NCI-H446 (cell line): ENCODE results near the gene GABRG3.
A peak's percentile ranks its signal among the peaks of the same experiment; 100 is the strongest.

Experiments used
- DNase-seq, 2 experiments: peaks; one replicate each; lab custom pipeline; 2025; lab: John Stamatoyannopoulos, UW

The GABRG3 gene

DNA sequence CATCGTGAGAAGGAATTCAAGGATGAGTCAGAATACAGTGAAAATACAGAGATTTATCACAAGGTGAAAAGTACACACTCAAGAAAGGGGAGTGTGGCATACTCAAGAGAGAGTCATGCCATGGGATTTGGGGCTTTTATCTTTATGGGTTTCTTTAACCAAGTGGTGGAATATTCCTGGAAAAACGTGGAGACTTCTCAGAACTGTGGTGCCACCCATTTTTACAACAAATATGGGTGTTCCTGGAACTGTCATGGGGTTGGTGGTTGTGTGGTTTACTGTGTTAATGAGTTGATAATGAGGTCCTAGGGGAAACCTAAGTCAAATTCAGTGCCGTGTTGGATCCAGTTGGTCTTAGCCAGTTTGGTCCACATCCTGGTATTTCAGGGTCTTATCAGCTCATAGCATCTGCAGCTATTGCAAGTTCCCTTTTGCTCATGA lies 497.2 kb downstream of the GABRG3 start:
- DNase-seq: no peak

DNA sequence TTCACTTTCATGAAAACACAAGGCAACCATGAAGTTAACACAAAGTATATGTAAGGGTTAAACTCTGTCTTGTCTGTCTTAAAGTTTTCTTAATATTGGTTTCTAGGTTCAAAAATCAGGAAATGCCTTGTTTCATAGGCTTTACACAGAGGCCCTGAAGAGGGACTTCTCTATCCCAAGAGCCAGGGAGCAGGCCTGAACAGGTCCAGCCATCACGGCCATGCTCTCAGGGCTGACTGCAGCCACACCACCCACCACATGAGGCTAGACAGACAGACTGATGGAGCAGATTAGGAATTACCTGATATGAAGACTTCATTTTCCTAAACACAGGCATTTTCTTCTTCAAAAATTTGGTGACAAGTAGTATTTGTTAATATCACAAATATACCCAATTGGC lies 502.9 kb downstream of the GABRG3 start:
- DNase-seq: no peak

DNA sequence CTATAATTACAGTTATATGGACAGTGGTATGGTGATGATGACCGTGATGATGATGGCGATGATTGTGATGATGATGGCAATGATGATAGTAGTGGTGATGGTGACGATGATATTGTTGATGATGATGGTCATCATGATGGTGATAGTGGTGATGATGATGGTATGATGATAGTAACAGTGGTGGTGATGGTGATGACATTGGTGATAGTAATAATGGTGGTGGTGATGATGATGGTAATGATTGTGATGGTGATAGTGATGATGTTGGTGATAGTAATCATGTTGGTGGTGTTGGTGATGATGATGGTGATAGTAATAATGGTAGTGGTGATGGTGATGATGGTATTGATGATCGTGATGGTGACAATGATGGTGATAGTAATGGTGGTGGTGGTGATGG lies 504.4 kb downstream of the GABRG3 start:
- no peak for DNase-seq

DNA sequence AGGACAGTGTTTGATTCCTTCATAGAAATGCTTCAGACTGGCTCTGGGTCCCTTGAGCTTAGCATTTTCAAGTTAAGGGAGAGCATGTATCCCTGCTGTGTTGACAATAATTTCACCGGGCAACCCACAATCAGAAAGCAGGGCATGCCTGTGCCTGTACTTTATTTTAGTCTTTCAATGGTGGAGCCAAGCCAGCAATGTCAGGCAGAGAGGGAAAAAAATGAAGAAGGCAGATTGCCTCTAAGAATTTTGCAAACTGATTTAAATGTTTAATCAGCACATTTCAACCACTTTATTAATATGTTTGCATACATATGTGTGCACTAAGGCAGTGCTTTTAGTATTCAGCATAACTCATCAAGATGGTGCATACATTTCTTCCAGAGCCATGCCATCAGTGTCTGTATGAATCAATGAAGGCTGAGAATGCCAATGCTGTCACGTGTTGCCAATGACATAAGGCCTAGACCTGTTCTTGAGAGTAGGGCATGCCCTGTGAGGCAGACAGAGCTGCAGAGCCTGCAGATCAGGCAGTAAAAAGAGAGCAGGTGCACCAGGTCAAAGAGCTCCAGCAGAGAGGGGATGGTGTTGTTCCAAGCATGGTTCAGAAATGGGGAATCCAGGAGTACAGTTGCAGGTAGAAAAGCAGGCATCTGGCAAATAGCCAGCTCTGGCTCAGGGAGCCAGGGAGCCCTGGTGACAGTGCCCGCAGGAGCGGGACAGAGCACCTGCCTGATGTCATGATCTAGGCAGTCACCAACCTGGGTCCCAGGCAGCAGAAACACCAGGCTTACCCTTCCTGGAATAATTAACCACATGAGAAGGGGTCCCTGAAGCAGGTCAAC lies 508.5 kb downstream of the GABRG3 start:
- DNase-seq: peak in 1 of 2 experiments; percentile 14

DNA sequence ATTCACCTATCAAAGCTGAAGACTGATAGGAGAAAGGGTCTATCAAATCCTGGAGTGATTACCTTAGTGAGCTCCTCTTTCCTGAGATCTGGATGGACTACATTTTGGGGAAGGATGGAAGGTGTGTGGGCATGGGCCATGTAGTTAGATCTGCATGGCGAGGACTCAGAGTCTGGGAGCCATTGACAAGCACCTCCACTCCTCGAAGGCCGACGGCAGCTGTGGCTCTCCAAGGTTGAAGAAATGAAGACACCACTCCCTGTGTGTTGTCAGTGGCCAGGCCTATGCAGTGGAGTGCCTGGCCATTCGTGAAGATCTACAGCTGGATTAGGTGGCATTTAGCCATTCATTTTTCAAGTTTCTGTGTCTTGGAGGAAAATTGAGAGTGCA lies 509.2 kb downstream of the GABRG3 start:
- DNase-seq: no peak

DNA sequence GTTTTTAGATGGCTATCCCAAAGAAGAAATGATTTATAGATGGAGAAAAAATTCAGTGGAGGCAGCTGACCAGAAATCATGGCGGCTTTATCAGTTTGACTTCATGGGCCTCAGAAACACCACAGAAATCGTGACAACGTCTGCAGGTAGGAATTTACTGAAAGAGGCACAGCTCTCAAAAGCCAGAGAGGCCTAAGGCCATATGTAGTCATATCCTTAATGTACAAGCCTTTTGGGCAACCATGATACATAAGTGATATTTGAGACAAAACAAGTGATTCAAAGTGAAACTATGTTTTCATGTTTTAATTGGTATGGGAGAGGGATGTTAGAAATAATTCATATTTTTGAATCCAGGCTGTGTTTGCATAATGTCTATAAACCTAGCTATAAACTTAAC lies 509.7 kb downstream of the GABRG3 start:
- no peak for DNase-seq

DNA sequence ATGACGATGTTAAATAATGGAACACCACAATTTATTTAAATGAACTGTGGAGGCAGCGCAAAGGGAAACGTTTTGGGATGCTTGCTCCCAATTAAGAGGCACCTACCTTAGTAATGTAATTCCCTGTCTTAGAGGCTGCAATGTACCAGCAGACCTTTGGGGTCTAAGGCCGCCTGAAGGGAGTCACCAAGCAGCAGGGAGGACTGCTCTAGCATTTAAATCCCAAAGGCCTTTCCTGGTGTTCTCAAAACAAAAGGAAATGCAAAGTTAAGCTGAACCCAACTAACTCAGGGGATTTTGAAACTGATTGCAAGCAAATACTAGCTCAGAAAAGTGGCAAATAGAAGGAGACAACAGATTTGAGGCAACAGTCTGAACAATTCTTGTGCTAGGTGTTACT lies 510.8 kb downstream of the GABRG3 start:
- no peak for DNase-seq

DNA sequence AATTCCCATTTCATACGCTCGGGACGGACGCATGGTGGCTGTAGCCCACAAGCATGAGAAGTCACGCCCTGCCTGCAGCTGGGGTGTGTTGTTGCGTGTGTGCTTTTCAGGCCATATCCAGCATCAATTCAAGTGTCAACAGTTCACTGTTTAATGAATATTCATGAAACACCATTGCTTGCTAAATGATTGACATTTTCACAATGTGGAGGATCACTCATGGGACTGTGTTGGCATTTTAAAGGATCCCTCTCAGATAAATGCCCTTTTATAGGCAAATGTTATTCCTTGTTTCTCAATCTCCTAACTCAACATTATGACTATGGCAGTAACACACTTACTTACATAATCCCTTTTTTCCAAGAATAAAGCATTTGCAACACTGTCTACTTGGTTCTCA lies 511.3 kb downstream of the GABRG3 start:
- DNase-seq: no peak

DNA sequence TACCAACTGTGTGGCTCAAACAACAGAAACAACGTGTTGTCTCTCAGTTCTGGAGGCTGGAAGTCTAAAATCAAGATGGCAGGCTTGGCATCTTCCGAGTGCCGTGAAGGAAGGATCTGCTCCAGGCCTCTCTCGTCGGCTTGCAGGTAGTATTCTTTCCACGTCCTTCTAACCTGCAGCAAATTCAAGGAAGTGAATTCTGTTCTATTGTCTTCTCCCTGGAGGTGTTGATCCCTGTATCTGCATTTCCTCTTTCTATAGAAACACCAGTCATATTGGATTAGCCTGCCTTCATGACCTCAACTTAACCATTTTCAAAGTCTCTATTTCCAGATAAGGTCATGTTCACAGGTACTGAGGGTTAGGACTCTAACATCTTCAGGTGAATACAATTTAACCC lies 512.1 kb downstream of the GABRG3 start:
- no peak for DNase-seq

DNA sequence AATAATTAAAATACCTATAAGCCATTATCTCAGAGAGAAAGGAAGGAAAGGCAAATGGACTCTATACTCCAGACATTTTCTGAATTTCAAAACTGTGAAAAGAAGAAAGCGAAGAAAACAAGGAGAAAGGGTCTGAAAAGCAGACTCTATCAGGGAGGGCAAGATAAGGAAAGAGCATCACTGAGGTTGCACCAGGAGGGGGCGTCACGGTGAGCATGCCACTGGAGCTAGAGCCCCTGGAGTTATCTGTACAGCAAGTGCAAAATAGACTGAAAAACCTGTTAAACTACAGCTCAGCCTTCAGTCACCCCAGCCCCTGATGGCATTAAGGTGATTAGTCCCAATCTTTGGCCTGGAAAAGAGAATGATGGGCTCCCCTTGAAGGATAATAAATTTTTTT lies 514.3 kb downstream of the GABRG3 start:
- no peak for DNase-seq

DNA sequence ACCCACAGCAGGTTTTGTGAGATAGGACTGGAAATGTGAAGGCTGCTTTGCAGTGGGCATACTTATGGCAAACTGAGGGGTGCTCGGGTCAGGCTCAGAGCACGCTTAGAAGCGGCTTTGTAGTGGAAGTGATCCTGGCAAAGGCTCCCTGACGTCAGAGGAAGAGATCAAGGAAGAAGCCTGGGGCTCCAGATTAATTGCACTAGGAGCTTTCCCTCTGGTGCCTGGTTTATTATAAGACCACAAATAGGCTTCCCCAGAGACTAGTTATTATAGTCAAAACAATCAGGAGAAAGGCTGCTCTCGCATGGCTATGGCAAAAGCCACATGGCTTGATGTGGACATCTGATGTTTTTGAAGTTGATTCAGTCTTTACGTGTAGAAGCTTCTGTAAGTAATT lies 515.1 kb downstream of the GABRG3 start:
- no peak for DNase-seq

DNA sequence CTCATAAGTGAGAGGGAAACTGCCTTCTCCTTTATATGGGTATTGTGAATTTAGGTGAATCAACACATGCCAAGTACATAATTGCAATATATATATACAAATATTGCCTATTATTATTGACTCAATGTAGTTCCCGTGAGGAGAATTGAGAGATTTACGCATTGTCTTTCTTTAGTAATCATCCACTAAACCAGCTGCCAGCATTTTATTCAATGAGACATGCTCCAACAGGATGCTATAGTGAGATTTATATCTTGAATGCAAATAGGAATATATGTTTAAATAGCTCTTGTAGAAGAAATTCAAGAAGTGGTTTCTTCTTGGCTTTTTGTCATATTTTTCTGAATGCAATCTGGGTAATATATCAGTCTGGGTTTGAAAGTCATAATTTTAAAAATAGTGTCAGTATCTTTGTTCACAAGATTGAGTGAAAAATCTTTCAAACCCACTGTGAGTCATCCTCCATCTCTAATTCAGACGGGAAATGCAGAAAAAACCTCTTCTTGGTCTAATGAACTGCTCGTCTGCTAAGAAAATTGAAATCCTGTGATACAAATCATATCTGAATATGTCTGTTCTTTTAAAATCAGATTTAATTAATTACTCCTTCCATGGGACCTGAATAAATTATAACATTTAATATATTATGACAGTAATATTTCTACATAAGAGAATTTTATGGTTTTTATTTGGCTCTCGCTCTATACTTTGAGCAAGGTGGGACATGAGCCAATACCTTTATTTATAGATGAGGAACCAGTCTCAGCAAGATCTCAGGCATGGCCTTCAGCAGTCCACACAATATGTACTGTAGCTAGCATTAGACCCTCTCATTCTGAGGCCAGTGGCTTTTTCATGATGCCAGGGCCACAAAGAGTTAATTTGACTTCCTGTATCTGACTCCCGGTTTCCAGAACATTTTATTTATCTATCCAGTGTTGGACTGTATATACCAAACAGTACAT lies 516.0 kb downstream of the GABRG3 start:
- peak in 1 of 2 experiments; percentile 30 for DNase-seq

DNA sequence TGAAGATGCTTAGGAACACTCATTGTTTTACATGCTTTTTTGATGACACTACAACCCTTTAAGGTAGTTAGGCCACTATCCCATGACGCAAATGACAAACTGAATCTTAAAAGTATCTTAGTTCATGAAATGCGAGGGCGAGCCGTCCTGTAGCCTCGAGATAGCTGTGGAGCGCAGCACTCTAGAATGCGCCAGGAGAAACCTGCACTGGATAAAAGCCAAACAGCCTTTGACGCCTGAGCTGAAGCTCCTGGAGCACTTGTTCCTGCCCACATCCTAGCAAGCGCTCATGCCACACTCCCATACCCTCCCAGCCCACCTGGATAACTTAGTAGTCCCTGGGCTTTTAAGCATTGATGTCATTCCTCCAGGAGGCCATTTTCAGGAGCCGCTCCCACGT lies 516.9 kb downstream of the GABRG3 start:
- DNase-seq: no peak

DNA sequence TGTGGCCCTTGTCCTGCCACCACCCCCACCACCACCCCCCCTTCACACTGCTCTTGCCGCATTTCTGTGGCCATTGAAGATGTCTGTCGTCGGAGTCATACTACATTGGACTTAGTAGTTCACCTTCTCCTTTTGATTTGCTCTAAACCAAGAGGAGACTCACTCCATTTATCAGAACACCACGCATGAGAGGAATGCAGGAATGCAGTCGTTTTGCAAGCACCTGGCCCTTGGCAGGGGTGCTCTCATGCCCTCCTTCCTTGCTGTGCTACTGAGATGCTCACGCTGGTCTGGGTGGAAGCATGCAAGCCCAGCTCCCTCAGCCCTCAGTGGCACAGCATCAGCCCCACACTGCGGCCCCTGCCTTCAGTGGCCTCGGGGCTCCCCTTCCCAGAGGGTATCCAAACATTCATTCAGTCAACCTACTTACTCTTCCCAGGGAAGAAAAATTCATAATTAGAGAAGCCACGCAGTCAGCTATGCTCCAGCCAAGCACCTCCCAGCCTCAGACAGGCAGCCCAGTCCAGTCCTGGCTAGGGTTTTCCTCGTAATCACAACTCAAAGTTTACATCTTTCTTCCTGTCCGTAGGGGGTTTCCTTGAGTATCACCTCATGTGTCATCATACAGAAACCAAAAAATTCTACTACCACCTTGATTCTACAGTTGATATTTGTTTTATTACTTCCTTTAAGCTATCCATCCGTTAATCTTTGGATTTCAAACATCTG lies 520.0 kb downstream of the GABRG3 start:
- no peak for DNase-seq

DNA sequence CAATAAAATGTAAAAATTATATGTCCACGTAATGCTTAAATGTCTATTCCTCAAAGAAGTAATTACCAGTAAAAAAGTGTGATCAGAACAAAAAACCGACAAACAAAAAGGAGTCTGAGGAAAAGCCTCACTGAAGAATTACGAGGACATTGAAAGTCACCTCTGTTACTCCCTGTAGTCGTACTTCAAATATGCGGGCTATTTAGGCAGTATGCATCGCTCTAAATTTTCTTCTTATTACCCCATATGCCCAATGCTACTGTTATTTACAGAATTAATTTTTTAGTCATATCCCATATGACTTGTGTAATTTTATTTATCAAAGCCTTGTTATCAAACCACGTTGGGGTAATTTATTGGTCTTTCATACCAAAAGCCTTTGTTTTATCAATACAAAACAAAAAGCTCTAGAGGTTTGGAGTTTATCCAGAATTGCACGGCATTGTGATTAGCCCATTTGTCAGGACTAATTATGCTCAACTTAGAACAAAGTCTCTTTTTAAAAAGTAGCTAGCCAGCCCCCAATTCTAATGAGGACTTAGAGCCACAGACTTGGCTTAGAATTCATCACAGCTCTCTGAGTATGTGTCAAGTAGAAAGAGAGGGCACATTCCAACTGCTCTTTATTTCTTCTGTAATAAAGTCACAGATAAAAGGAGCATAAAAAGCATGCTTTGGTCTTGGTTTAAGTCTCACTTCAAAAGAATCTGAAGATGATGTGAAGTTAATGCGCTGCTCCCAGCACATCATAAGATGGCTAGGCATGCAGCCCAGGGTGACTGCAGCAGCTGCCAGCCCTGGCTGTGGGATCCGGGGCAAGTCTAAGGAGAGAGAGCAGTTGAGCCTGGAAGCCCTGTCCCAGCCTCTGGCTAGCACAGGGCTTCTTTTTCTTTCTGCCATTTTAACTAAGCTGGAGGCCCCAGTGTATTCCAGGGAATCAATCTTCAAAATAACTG lies 521.0 kb downstream of the GABRG3 start:
- peak in 1 of 2 experiments; percentile 56 for DNase-seq

DNA sequence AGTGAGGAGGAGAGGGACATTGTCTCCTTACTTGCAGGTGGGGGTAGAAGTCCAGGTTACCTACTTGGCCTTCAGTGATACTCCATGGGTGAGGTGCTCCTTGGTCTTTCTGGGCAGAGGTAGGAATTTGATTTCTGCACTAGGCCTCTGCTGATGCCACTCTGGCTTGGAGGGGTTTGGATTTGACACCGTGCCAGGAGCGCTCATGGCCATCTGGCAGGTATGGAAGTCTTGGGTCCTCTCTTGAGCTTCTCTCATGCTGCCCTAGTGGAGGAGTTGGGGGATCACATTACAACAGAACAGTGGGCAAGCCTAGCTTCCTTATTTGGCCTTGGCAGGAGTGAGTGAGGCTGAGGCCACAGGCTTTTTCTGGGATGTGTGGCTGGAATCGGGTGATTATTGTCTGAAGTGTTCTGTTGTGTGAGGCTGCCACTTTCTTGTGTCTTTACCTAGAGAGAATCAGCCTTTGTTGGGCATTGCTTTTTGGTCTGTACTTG lies 525.0 kb downstream of the GABRG3 start:
- peak; percentile 34 to 76 for DNase-seq

DNA sequence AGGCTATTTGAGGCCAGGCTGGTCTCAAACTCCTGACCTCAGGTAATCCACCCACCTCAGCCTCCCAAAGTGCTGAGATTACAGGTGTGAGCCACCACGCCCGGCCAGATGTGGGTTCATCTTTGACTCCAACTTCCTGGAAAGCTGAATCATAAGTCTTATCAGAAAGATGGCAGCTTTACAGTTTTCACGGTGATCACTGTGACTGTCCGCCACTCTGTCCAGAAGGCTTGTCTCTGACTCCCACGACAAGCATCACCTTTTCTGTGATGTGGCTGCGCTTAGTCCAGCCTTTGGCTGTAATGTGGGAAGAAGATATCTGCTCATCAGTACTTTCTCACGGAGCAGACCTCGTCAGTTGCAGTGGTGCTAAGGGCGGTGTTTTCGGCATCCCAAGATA lies 527.7 kb downstream of the GABRG3 start:
- DNase-seq: no peak

DNA sequence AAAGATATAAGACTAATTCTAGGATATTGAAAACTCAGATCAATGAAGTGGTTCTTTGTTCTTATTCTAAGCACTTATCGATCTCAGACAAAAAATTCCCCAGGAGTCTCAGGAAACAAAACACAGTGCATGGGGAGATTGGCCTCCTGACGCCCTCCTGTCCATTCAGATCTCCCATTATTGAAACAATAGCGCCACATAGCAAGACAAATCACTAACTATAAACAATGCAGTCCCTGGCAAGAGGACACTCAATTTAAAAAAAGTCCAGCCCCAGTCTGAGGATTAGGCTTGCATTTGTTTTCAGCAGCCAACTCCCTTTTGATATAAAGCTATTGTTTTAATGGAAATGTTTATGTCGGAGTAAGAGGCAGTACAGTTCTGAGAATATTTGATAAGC lies 528.2 kb downstream of the GABRG3 start:
- no peak for DNase-seq

DNA sequence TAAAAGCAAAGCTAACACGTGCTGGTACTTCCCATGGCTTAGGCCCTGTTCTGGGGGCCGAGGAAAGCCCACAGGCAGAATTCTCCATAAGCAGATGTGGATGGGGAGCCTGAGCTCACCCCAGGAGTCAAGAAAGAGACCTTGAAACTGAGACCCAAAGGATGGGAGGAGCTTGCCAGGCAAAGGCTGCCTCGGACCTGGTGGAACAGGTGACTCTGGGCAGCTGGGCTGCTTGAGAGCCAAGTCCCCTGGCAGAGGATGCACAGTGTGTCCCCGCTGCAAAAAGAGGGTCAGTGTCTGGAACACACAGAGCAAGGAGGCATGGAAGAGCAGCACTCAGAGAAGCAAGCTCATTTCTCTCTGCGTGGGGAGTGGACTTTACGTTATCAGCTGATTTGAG lies 528.7 kb downstream of the GABRG3 start:
- no peak for DNase-seq

DNA sequence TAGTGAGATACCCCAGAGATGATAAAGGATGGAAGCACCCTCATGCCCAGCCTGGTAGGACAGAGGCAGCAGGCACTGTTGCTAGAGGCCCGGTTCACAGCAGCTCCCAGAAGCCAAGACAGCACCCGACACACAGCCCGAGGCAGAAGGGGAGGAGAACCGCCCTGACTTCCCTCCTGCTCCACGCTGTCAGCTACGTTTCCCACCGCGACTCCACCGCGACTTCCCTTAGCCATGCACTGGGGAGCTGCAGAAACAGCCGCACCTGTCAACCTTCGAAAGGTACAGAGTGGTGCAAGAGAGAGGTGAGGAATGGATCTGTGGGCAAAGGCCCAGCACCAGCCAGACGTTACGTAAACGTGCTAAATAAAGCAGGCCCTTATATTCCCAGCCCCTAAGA lies 529.2 kb downstream of the GABRG3 start:
- DNase-seq: no peak

DNA sequence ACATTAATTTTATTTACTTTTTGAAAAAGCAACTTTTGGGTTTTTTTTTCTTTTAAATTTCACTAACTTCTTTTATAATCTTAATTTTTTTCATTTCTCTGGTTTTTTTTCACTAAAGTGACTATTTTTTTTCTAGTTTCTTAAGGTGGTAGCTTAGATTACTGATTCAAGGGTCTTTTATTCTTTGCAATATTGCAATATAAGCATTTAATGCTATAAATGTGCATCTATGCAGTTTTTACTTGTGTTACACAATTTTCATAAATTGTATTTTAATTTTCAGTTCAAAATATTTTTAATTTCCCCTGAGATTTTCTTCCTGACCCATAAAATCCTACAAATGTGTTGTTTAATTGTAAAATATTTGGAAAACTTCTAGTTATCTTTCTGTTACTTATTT lies 535.8 kb downstream of the GABRG3 start:
- DNase-seq: no peak
